Heart left ventricle (tissue), 16 donors: ENCODE data around the gene ZNF787. TPM values are rescaled to one million over a fixed set of nuclear protein-coding genes. Genes with fewer than 3 reads are reported as not detected.

Source experiments
- ATAC-seq, 4 donors: fragments of 200-7000 bp; cut with Tn5 transposase; one replicate each; pipeline ENCODE4 v1.9.1; 2020 to 2022; ENCODE audit warnings: moderate library complexity in 4 of 4, mild to moderate bottlenecking in 3 of 4, moderate number of reproducible peaks in 1 of 4
- DNase-seq, 5 donors: peaks; one replicate each; pipeline ENCODE4 v3.0.0-alpha.2; 2020
- H3K27ac ChIP-seq, 12 donors: fragments of 200-600 bp; sonication (generic) in 4 of 12; one replicate each; pipeline versions ENCODE4 v1.5.0 to v1.8.0; 2016 to 2022; ENCODE audit warnings: mild to moderate bottlenecking in 2 of 12
- H3K27me3 ChIP-seq, 9 donors: fragments of 200-600 bp; sonication (generic) in 2 of 9; one replicate each; pipeline versions ENCODE4 v1.5.1 to v1.8.0; 2016 to 2022; ENCODE audit warnings: mild to moderate bottlenecking in 3 of 9
- H3K36me3 ChIP-seq, 9 donors: fragments of 200-600 bp; sonication (generic) in 2 of 9; one replicate each; pipeline versions ENCODE4 v1.5.0 to v1.8.0; 2018 to 2022; ENCODE audit warnings: mild to moderate bottlenecking in 2 of 9
- H3K4me1 ChIP-seq, 12 donors: fragments of 200-600 bp; sonication (generic) in 4 of 12; one replicate each; pipeline versions ENCODE4 v1.5.0 to v1.8.0; 2016 to 2022; ENCODE audit warnings: mild to moderate bottlenecking in 3 of 12
- H3K4me3 ChIP-seq, 12 donors: fragments of 200-600 bp; sonication (generic) in 4 of 12; one replicate each; pipeline versions ENCODE4 v1.5.0 to v1.8.0; 2017 to 2022; ENCODE audit warnings: mild to moderate bottlenecking in 9 of 12, moderate library complexity in 4 of 12
- H3K9me3 ChIP-seq, 12 donors: fragments of 200-600 bp; sonication (generic) in 4 of 12; one replicate each; pipeline versions ENCODE4 v1.5.0 to v1.8.0; 2016 to 2022; ENCODE audit warnings: mild to moderate bottlenecking in 1 of 12
- CTCF ChIP-seq, 12 donors: fragments of 200-600 bp; sonication (generic) in 4 of 12; IDR thresholded peaks; one replicate each; pipeline versions ENCODE4 v1.5.0 to v1.8.0; 2018 to 2022; ENCODE audit warnings: antibody characterized with exemption in 12 of 12, mild to moderate bottlenecking in 5 of 12
- POLR2A ChIP-seq, 2 donors: fragments of 450-650 bp; IDR thresholded peaks; one replicate each; pipeline ENCODE4 v1.6.1; 2017; ENCODE audit warnings: antibody characterized with exemption in 2 of 2, mild to moderate bottlenecking in 2 of 2, moderate library complexity in 2 of 2
- WGBS, 4 donors: extraction: QIAGEN DNeasy Blood & Tissue Kit in 2 of 4; methylation state at CpG; one replicate each; pipeline versions ENCODE4 v1.1.5 to v1.1.7; 2013 to 2018; 5-methylcytosine and 5-hydroxymethylcytosine counted together
- intact Hi-C, 10 donors: fragments of 100-400 bp; cut with DNase I; formaldehyde crosslinking; loops; one replicate each; pipeline versions ENCODE4 v1.11.1 to v1.14.2; 2022
- polyA plus RNA-seq, 2 donors: library from polyadenylated mRNA; stranded (reverse); fragments of 200-250 nt; gene quantifications; one replicate each; pipeline ENCODE4 v1.2.3, GENCODE V29; 2013
- total RNA-seq, 9 donors: library from RNA; depleted of rRNA in 2 of 9; stranded (reverse); fragments of >200 nt in 2 of 9; fragmentation: NEBNext Ultra II Directional in 3 of 9; extraction: Animal tissue kit (Norgen Biotek cat#: 25700) in 3 of 9; gene quantifications; one replicate each; pipeline versions ENCODE4 v1.1.0 to v1.2.4, GENCODE V29; 2016 to 2023
- donor health status: ischemic (EF 13 %, LVEDD 7.1; RV severe dilation, severe dysfunction).
- donor health status: healthy with polysubstance abuse.
- donor health status: DM: no; HTN: yes; CAD: no.
- donor health status: DM: no; HTN: no; CAD: no.
- donor health status: ischemic (EF 25% LVEDD 6.9; RV normal size, moderate dysfunction).
- donor health status: ischemic (EF 25% LVEDD 5.7; RV mildly dilated, moderate dysfunction).
- donor health status: healthy.
- donor health status: DM: yes; HTN: yes; CAD: no.
- donor health status: ischemic (EF 35%, LVEDD 5.7; RV mildly dilated, moderate dysfunction).
- donor health status: nonischemic (EF 11% LVEDD 7.7; RV severe dilation, severe dysfunction).
- donor health status: DM: yes; HTN: yes; CAD: no.
- donor health status: PGD.
- donor health status: ischemic (EF 29% LVEDD 5.4; RV normal size, mild dysfunction).
- donor health status: nonischemic (EF 23%, LVEDD 6.1; RV moderate dilation, normal function).

ZNF787 gene
- total and polyA plus RNA-seq, 11 donors, result 11.6 to 40.8 (median 25.3) TPM

- WGBS, 4 donors, result 86 to 94% (median 91%) methylated on average over 10 to 13 of the region's 13 CpGs
- no peaks in the 10 kb centered on the region for H3K9me3 ChIP-seq
- H3K27ac ChIP-seq, result no peak overlapping the region
- H3K4me1 ChIP-seq, result no peaks in the 10 kb centered on the region
- H3K27me3 ChIP-seq, result no peaks in the 10 kb centered on the region
- intact Hi-C loops, result no loop called here
- peaks cover 0 to 35% (median 21%) of the 10 kb centered on the region in 9 donors for H3K36me3 ChIP-seq
- TF ChIP-seq CTCF (IDR thresholded peaks at IDR 0.05) (no peak), POLR2A (IDR thresholded peaks at IDR 0.05) (no peak)
- no peak overlapping the region for H3K4me3 ChIP-seq
- ATAC-seq (no peak), DNase-seq (no peak)
Measured at GRCh38 chr19:56163097-56163496, 42.0 kb upstream of the ZNF787 start.

- DNase-seq (no peak), ATAC-seq (no peak)
- Histone ChIP-seq H3K4me1 (peaks cover 0 to 3% (median 0%) of the 10 kb centered on the region in 12 donors), H3K9me3 (no peaks in the 10 kb centered on the region), H3K4me3 (no peak overlapping the region), H3K27ac (no peak overlapping the region), H3K36me3 (peaks cover 0 to 36% (median 21%) of the 10 kb centered on the region in 9 donors), H3K27me3 (no peaks in the 10 kb centered on the region)
- WGBS, 4 donors, result 49 to 64% (median 52%) methylated on average over 9 of the region's 9 CpGs
- TF ChIP-seq CTCF (IDR thresholded peaks at IDR 0.05) (no peak), POLR2A (IDR thresholded peaks at IDR 0.05) (no peak)
- intact Hi-C loops, result no loop called here
Measured at GRCh38 chr19:56162258-56162657, 41.2 kb upstream of the ZNF787 start.

- no peak for ATAC-seq
- Histone ChIP-seq H3K36me3 (peaks cover 0 to 36% (median 21%) of the 10 kb centered on the region in 9 donors), H3K9me3 (no peaks in the 10 kb centered on the region), H3K4me1 (peaks cover 0 to 8% (median 0%) of the 10 kb centered on the region in 12 donors), H3K4me3 (no peak overlapping the region), H3K27ac (no peak overlapping the region), H3K27me3 (no peaks in the 10 kb centered on the region)
- DNase-seq, result no peak
- no peak for TF ChIP-seq POLR2A (IDR thresholded peaks at IDR 0.05)
- no peak for TF ChIP-seq CTCF (IDR thresholded peaks at IDR 0.05)
- WGBS, 4 donors, result 93 to 96% (median 95%) methylated on average over 6 to 11 of the region's 11 CpGs
- intact Hi-C loops, result no loop called here
Measured at GRCh38 chr19:56161534-56161933, 40.4 kb upstream of the ZNF787 start.

- Histone ChIP-seq H3K27ac (no peak overlapping the region), H3K4me3 (no peak overlapping the region), H3K36me3 (peaks cover 0 to 47% (median 31%) of the 10 kb centered on the region in 9 donors), H3K27me3 (no peaks in the 10 kb centered on the region), H3K4me1 (peaks cover 0 to 13% (median 5%) of the 10 kb centered on the region in 12 donors), H3K9me3 (no peaks in the 10 kb centered on the region)
- intact Hi-C loops, result loop anchor here in 3 of 10 donors (5.0 to 10.0 kb wide), 2 partner anchors 75 to 77 kb away; no protein-coding TSS in a partner anchor
- DNase-seq (no peak), ATAC-seq (no peak)
- WGBS, 4 donors, result 97 to 98% (median 97%) methylated on average over 45 to 69 of the region's 69 CpGs
- no peak for TF ChIP-seq CTCF (IDR thresholded peaks at IDR 0.05)
- no peak for TF ChIP-seq POLR2A (IDR thresholded peaks at IDR 0.05)
Measured at GRCh38 chr19:56159622-56160271, 38.7 kb upstream of the ZNF787 start.
